ENCODE data around the gene POM121L2. TPM values are rescaled to one million over a fixed set of nuclear protein-coding genes. Genes with fewer than 3 reads are reported as not detected.

POM121L2 gene
- total and polyA plus RNA-seq, 9 of the 15 experiments (the other 6 are each of a cell fraction or from before 2014, with no cell fraction given), result 0.23 to 0.45 TPM; not detected in 7

DNA sequence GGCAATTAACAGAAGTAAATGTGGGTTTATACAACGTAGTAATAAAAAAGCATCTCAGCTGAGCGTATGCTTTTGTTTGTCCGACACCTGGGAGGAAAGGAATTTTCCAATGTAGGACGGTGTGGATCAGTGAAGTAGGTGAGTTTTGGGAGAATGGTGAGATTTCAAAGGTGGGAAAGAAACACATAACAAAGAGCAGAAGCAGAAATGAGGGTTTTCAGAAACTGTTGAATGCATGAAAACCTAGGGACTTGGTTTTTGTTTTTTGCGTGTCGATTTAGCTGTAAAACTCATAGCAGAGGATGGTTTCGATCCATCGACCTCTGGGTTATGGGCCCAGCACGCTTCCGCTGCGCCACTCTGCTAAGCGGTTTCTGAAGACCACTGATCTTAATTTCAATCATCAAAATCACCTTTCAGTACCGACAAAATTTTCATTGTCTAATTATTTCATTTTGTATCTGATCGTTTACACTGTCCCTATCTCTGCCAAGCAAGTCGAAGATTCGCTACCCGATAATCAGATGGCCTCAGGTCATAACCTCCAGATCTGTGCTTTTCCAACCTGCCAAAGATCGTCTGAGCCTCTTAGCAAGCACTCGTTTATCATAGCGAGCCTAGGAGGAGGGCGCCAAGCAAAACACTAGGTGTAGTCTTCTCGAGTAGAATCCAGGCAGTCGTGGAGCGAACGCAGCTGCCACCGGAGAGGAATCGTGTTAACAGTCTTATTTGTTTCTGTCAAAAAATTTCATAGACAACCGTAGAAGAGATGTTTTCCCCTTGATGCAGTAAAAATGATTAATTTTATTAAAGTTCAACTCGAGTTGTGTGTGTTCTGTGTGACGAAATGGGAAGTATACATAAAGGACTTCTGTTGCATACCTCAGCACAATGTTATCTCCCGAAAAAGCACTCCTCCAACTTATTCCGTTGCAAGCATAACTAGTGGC is 20.9 kb upstream of the POM121L2 start (continued):
- TF ChIP-seq, protein P1, sequence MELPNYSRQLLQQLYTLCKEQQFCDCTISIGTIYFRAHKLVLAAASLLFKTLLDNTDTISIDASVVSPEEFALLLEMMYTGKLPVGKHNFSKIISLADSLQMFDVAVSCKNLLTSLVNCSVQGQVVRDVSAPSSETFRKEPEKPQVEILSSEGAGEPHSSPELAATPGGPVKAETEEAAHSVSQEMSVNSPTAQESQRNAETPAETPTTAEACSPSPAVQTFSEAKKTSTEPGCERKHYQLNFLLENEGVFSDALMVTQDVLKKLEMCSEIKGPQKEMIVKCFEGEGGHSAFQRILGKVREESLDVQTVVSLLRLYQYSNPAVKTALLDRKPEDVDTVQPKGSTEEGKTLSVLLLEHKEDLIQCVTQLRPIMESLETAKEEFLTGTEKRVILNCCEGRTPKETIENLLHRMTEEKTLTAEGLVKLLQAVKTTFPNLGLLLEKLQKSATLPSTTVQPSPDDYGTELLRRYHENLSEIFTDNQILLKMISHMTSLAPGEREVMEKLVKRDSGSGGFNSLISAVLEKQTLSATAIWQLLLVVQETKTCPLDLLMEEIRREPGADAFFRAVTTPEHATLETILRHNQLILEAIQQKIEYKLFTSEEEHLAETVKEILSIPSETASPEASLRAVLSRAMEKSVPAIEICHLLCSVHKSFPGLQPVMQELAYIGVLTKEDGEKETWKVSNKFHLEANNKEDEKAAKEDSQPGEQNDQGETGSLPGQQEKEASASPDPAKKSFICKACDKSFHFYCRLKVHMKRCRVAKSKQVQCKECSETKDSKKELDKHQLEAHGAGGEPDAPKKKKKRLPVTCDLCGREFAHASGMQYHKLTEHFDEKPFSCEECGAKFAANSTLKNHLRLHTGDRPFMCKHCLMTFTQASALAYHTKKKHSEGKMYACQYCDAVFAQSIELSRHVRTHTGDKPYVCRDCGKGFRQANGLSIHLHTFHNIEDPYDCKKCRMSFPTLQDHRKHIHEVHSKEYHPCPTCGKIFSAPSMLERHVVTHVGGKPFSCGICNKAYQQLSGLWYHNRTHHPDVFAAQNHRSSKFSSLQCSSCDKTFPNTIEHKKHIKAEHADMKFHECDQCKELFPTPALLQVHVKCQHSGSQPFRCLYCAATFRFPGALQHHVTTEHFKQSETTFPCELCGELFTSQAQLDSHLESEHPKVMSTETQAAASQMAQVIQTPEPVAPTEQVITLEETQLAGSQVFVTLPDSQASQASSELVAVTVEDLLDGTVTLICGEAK (IDR thresholded peaks at IDR 0.05), result peak; percentile 88
- TF ChIP-seq, protein P1 (CRISPR knock-in tag; IDR thresholded peaks at IDR 0.05), result no peak
- TF ChIP-seq KLF1 (tag; IDR thresholded peaks at IDR 0.05), result no peak
- no peak for TF ChIP-seq PRPF4 (IDR thresholded peaks at IDR 0.05; ENCODE audit: insufficient read depth, low read depth, low read length, poor library complexity, severe bottlenecking)
- peak; percentile 99 for TF ChIP-seq ZNF766 (CRISPR knock-in tag; conservative IDR thresholded peaks at IDR 0.05)
- TF ChIP-seq STAT5A (IDR thresholded peaks at IDR 0.05; ENCODE audit: borderline replicate concordance, low read length), result no peak; the same call in 1 of the 2 replicates
- TF ChIP-seq SAP30 (IDR thresholded peaks at IDR 0.05; ENCODE audit: borderline replicate concordance, insufficient read depth, low read depth, low read length, poor library complexity, severe bottlenecking), result no peak
- TF ChIP-seq, protein P2, sequence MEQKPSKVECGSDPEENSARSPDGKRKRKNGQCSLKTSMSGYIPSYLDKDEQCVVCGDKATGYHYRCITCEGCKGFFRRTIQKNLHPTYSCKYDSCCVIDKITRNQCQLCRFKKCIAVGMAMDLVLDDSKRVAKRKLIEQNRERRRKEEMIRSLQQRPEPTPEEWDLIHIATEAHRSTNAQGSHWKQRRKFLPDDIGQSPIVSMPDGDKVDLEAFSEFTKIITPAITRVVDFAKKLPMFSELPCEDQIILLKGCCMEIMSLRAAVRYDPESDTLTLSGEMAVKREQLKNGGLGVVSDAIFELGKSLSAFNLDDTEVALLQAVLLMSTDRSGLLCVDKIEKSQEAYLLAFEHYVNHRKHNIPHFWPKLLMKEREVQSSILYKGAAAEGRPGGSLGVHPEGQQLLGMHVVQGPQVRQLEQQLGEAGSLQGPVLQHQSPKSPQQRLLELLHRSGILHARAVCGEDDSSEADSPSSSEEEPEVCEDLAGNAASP (IDR thresholded peaks at IDR 0.05), result no peak
- no peak; a peak in 1 of 3 replicates for TF ChIP-seq CBX3 (IDR thresholded peaks at IDR 0.05; ENCODE audit: borderline replicate concordance in 1 of 2, low read length in 2 of 2)
- TF ChIP-seq ESRRA (IDR thresholded peaks at IDR 0.05; ENCODE audit: borderline replicate concordance, low read depth), result peak; percentile 66; the same call in 1 of the 2 replicates
- TF ChIP-seq PML (IDR thresholded peaks at IDR 0.05; ENCODE audit: low read length), result peak; percentile 17
- TF ChIP-seq ZNF239 (CRISPR knock-in tag; IDR thresholded peaks at IDR 0.05), result peak; percentile 36; the same call in 1 of the 2 replicates
- TF ChIP-seq, protein P3, sequence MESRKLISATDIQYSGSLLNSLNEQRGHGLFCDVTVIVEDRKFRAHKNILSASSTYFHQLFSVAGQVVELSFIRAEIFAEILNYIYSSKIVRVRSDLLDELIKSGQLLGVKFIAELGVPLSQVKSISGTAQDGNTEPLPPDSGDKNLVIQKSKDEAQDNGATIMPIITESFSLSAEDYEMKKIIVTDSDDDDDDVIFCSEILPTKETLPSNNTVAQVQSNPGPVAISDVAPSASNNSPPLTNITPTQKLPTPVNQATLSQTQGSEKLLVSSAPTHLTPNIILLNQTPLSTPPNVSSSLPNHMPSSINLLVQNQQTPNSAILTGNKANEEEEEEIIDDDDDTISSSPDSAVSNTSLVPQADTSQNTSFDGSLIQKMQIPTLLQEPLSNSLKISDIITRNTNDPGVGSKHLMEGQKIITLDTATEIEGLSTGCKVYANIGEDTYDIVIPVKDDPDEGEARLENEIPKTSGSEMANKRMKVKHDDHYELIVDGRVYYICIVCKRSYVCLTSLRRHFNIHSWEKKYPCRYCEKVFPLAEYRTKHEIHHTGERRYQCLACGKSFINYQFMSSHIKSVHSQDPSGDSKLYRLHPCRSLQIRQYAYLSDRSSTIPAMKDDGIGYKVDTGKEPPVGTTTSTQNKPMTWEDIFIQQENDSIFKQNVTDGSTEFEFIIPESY (CRISPR knock-in tag; IDR thresholded peaks at IDR 0.05), result peak; percentile 16; the same call in 1 of the 2 replicates
- TF ChIP-seq NELFE (IDR thresholded peaks at IDR 0.05; ENCODE audit: insufficient read depth, insufficient read length), result no peak
